GM21526 (cell line): ENCODE measurements around the gene RBM19.
"Not testable (repeated sequence)": the region's sequence is repeated elsewhere in the genome, so short reads cannot be mapped to it uniquely, and the experiment has no call there.

Source experiments
- ATAC-seq: cut with Tn5 transposase; IDR thresholded peaks from one replicate; pipeline ENCODE4 v1.9.1; 2021; ENCODE audit warnings: moderate library complexity; ENCODE audit not compliant: unreplicated experiment, low FRiP score

The RBM19 gene

DNA sequence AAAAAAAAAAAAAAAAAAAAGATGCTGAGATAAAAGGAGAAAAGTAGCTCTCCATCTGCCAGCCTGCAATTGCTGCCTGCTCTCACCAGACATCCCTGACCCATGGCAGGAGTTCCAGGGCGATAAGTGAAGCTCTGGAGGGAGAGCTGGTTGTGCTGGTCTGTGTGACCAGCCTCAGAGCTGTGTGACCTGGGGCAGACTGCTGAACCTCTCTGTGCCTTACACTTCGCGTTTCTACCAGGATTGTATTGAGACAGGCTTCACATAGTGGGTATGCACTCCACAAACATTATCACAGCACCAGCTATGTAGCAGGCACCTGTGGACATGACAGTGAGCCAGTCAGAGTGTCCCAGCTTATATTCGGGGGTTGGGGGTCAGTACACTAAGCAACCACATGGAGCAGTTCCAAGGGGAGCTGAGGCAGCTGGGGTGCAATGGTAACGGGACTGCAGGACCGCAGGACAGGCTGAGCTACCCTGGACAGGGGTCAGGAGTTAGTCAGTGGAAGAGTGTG lies 57.5 kb downstream of the RBM19 start:
- ATAC-seq: no peak

DNA sequence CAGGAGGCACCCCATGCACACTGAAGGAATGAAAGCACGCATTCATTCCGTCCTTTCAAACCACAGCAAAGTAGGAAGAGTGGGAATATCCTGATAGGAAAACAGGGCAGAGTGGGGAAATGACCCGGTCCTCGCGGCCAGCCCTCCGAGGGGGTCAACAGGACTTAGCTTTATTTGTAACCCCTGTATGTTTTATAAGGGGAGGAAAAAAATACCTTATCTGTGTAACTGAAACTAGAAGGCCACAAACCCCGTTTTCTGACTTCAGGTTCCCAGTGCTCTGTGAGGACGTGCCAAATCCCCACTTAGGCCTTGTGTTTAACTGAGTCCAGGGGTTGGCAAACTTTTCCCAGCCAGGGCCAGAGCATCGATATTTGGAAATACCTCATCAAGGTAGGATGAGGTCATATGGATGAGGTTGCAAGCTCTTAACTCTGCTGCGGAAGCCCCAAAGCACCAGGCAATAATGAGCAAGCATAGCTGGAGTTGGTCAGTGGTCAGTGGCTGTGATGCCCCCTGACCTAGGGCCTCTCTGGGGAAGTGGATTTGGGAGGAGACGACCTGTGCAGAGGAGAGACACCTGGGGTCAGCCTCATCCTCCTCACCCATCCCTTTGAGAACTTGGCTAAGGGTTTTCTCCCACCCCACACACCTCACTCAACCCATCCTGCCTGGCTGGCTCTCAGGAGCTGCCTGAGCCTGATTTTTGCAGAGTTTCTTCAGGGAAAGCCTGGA lies 58.5 kb downstream of the RBM19 start:
- ATAC-seq: no peak

DNA sequence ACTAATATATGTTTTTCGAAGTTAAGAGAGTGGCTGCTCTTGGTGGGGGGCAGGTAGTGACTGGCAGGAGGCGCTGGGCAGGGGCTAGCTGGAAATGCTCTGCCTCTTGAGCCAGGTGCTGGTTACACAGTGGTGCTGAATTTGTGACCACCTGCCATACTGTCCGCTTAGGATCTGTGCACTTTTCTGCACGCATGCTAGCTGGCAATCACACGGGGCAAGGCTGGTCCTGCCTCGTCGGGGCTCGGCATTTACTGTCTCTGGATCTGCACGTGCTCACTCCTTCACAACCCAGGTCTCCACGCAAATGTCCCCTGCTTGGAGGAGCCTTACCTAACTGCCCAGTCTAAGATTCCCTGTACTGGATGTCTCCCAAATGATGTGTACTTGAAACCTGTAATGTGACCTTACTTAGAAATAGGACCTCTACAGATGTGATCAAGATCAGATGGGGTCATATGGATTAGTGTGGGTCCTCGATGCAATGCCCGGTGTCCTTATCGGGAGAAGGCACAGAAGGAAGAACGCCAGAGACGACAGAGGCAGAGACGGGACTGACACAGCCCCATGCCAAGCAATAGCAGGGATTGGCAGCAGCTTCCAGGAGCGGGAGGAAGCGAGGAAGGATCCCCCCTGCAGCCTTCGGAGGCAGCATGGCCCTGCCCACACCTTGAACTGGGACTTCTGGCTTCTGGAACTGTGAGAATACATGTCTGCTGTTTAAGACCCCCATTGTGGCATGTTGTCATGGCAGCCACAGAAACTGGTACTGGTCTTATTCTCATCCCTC lies 59.5 kb downstream of the RBM19 start:
- no peak for ATAC-seq

DNA sequence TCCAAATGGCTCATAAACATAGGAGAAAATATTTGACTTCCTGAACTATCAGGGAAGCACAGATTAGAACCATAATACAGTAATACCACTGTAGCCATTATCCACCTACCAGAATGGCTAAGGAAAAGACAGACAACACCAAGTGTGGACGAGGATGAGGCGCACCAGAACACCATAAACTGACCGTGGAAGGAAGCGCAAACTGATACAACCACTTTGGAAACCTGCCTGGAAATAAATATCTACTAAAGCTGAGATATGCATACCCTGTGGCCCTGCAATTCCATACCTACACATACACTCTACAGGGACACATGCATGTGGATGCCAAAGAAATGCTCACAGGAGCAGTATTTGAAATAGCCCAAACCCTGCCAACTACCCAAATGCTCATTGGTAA lies 60.3 kb downstream of the RBM19 start:
- ATAC-seq: no peak

DNA sequence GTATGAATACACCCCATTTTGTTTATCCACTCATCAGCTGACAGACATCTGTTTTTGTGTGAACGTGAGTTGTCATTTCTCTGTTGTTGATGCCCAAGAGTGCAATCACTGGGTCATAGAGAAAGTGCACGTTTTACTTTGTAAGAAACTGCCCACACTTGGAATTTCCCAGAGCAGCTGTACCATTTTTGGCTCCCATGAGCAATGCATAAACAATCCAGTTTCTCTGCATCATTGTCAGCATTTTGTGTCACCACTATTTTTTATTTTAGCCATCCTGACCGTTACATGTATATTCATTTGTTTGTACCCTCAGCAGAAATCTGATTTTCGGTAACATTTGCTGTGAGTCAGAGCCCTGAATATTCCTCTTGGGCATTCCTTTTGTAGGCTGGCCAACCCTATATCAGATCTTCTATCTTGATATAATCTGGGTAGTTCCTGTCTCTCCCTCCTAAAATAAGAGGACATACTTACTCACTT lies 62.7 kb downstream of the RBM19 start:
- no peak for ATAC-seq

DNA sequence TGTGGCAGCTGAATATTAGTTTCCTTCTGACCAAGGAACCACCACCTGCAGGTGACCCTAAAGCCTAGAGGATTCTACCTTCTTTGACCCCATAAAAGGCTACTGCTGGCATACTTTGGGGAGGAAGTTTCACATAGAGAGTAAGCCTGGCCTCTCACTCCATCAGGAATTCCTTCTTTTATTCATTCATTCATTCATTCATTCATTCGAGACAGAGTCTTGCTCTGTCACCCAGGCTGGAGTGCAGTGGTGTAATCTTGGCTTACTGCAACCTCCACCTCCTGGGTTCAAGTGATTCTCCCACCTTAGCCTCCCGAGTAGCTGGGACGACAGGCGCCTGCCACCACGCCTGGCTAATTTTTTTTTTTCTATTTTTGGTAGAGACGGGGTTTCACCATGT lies 64.8 kb downstream of the RBM19 start:
- not testable (repeated sequence) for ATAC-seq

DNA sequence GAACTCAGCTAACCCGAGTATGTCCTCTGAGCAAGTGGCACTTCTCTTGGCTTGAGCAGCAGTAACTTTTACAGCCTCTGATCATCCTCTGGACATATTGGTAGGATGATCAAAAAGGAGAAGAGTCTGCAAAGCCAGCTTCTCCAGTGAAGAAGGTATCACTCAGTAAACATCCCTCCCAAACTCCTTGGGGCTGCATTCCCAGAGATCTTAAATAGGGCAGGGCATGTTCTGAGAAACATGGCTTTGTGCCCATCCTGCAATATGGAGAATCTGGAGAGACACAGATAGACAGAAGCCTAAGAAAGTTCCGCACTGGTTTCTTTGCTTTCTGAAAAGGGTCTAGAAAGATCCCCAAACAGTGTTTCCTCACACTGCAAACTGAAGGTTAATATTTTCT lies 65.4 kb downstream of the RBM19 start:
- no peak for ATAC-seq

DNA sequence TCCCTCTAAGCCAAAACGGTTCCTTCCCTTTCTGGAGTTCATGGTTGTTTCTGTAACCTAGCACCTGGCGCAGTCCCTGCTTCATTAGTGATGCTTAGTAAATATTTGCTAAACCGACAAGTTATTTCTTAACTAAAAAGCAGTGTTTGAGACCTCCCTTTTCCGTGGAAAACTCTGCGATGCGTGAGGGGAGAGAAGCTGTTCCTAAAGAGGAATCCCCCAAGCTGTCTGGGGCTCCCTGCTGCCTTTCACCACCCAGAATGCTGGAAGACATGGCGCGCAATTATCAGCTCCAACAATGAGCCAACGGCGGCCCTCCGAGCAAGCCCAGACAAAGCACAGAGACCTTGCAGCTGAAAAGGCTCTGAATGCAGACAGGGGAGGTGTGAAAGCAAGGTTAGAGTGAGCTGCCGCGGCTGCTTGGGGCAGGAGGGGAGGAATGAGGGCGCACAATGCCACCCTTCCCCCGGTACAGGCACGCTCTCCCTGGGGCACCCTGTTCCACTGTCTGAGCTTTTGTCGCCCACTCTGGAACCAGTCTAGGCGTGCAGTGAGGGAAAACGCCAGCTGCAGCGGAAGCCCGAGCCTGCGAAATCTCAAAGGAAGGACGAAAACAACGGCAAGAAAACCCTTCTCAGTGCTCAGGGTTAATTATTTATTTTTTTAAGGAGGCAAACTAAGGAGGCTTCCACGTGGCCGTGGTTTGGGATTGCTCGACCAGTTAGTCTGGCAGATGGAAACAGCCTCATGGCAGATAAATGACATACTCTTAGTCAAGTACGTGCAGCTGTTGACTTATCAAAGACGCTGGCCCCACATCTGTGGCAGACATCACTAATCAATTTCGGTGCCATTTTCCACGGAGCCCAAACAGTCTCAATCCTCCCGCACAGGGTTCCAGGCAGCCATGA lies 66.3 kb downstream of the RBM19 start:
- ATAC-seq: no peak

DNA sequence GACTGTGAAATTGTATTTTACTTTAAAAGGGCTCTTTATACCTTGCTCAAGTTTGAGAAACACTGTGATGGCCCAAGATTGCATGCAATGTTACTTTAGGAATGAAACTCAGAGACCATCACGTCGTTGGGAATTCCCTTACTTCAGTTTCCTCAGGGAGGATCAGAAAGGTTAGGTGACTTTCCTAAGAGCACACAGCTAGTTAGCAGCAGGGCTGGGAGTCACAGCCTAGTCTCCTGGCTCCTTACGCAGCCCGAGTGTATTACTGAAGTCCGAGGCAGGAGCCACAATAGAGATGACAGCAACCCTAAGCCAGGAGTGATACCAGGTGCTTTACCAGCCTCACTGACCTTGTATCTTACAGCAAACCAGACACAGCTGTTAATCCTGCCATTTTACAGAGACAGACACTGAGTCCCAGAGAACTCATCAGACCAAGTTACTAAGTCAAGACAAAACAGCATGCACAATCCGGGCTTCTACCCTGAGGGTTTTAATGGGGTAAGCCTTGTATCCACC lies 67.0 kb downstream of the RBM19 start:
- no peak for ATAC-seq

DNA sequence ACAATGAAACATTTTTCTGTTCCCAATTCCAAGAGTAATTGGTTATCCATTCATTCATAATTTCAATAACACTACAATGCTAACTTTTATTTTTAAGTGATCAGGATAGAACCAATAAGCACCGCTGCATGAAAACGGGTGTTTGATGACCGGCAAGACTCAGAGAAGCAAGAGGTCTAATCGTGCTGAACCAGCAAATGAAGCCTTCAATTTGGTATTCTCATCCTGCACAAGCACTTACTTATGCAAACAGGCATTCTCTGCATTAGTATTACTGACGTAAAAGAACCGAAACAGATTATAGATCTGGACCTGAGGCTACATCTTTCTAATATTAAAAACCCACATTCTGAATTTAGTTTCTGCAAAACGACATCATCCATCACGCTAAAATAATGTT lies 67.7 kb downstream of the RBM19 start:
- ATAC-seq: no peak

DNA sequence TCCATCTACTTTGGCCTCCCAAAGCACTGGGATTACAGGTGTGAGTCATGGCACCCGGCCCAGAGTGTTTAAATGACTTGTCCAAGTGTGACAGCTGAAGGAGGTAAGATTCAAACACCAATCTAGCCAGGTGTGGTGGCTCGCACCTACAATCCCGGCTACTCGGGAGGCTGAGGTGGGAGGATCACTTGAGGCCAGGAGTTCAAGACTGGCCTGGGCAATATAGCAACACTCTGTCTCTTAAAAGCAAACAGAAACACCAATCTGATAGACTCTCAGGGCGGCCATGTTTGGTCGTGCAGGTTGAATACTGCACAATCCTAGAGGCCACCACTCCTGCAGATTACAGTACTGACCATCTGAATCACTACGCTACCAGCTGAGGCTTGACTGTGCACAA lies 68.7 kb downstream of the RBM19 start:
- no peak for ATAC-seq

DNA sequence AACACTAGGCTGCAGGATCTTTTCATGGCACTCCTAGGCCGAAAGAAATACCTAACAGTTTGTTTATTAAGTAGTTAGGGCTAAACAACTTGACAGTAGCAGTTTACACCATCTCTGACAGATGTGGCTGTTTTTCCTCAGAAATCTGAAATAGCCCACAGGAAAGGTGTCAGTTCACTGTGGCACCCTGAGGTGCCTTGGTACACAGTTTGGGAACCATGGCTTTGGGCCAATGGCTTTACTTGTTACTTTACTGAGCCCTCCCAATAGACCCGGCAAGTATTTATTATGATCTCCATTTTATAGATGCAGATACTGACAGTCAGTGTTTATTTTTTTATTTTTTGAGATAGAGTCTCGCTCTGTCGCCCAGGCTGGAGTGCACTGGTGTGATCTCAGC lies 69.3 kb downstream of the RBM19 start:
- no peak for ATAC-seq

DNA sequence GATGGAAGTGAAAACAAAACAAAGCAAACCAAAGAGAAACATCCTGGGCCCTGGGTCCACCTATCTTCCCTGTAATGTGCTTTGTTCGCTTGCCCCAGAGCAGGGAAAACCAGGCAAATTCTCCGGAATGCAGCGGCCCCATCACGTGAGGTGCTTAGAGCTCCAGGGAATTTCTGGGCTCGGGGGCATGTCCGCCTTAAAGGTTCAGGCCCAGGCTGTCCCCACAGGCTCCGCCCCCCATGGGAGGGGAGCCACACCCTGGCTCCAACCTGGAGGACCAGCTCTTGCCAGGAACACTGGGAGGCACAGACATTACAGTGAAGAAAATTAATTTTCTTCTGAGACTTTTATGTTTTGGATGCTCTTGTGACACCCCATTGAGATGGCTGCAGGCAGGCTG lies 69.9 kb downstream of the RBM19 start:
- ATAC-seq: no peak

DNA sequence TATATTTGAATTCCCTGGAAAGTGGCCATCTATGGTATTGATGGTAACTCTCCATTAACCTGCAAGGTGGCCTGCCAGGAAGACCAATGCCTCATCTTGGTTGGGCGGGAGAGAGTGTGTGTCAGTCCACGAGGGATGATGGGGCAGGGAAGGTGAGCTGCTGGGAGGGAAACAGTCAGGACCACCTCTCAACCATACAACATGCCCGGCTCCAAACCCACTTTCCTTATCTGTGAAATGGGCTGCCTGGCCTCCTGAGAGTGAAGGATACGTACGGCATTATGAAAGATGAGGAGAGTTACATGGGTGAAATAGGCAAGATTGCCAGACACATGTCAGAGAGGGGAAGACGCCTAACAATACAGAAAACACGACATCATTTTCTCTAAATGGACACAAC lies 70.9 kb downstream of the RBM19 start:
- no peak for ATAC-seq

DNA sequence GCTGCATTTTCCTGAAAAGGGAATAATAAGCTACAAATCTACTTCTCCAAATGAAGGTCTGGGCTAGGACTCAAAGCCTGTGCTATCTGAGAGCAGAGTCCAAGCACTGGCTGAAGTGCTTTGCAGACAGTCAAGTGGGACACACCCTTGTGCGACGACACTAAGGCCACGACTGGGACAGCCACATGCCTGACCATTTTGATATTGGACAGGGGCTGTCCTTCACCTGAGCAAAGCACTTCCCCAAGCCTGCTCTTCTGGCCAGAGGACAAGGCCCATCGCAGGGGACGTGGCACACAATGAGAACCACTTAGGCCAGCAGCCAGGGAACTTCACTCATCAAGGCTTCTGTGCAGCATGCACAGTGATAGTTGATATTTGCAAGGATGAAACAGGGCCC lies 71.4 kb downstream of the RBM19 start:
- no peak for ATAC-seq

DNA sequence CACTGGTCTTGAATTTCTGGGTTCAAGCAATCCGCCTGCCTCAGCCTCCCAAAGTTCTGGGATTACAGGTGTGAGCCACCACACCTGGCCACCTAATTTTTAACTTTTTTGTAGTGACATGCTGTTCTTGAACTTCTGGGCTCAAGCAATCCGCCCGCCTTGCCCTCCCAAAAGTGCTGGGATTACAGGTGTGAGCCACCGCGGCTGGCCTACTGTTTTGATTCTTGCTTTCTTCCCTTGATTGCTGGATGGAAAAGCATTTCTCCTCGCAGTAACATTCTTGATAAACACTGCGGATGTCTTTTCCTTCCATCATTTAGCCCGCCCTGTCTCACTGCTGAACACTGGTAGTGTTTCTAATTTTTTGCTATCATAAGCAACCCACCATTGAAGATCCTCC lies 72.9 kb downstream of the RBM19 start:
- no peak for ATAC-seq

DNA sequence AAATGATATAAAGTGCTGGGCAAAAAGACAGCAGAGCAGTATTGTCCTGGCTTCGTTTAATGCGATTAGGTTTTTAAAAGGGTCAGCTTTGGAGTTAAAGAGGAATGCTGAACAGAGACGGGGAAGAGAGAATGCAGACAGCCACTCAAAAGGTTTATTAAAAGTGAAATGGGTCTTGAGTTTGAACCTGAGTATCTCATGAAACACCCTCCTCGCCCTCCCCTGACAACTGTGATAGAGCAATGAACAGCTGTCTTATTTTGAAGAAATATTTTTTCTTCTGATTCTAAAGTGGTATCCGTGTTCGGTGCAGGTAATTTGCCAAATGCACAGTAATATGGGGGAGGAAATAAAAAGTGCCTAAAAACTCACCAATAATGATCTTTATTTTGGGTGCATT lies 73.6 kb downstream of the RBM19 start:
- ATAC-seq: no peak

DNA sequence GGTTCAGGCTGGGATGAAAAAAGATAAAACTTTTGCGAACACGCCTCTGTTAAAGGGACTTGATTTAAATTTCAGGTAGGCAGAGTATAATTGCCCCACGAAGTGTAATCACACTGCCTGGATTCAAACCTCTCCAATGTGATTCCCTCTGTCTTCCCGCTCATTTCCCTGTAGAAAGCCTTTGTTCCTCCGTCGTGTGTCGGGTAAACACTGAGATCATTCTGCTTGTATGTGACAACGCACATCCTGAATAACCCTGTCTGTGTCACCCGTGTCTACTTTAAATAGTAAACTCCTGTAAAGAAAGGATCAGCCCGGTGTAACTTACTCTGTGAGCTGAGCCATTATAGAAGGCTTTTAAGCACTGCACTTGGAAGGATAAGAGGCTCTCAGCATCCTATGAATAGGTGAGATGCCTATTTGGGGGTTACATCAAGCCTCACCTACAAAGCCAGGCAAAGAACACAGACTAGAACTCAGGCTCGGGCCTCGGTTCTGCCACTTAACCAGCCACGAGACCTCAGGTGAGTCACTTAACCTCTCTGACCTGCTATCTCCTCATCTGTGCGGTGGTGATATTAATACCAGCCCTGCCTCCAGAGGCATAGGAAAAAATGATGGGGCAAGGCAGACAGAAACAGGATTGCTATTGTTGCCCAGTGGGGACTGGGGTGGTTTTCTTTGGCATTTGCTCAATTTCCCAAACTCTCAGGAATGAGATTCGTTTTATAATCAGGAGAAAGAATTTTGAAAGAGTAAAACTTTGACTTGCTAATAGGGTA lies 74.2 kb downstream of the RBM19 start:
- ATAC-seq: no peak

DNA sequence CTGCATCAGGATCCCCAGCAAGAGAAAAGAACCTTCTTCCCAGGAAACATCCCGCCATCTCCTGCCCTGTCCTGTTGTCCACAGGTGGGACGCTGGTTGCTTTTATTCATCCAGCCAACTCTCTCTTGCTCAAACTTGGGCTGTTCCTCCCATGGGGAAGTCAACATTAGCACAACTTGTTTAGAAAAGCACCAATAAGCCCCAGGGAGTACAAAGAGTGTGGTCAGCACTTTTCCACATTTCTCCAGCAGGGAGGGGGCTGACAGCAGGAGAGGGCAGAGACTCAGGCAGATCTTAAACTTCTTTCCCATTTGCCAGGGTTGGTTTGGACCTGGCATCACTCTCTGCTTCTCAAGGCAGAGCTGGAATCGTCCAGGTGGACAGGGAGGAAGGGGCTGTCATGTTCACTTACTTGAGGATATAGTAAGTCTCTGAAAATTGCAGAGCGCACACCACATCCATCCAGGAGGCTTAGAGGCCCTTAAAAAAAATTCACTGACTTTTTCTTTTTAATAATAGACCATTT lies 74.9 kb downstream of the RBM19 start:
- no peak for ATAC-seq
